CD4-positive, alpha-beta T cell treated with Interleukin-17A for 4 hours (primary cell): ENCODE data around the gene PRR16.

ENCODE experiments used
- DNase-seq: peaks from one replicate; pipeline ENCODE4 v3.0.0-alpha.2; 2020; ENCODE audit warnings: mixed read lengths

Gene PRR16

DNA sequence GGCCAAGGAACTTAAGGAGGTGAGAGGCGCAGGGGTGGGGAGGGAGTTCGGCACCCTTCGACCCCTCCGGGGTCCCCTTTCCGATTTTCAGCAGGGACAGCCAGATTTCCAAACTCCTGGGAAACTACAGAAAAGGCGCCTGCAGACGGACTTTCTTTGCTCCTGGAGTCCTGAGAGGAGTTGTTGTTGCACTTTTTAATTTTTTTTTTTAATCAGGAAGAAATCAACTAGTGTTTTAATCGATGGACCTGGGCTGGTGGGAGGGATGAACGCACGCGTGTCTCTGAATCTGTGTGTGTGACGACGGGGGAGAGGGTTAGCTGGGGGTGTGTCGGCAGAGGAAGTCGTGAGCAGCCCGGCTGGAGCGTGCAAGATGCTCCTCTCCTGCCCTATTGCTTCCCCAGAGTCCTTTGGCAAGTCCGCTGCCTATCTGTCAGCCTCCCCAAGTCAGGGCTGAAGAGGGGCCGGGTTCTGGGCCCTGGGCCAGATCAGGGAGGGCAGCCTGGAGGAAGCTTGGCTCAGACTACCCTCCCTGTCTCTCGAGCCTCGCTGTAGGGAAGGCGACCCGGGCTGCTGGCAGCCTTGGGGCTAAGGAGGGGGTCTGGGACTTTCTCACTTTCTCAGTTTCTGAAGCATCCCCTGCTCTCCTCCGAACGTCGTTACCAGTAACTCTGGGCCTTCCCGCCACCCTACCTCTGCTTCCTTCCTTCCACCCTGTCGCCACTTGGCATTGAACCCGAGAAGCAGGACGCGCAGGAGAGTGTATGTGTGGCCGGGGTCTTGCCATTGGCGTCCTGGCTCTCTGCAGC, 731 bp downstream of the PRR16 start:
- DNase-seq, result no peak

DNA sequence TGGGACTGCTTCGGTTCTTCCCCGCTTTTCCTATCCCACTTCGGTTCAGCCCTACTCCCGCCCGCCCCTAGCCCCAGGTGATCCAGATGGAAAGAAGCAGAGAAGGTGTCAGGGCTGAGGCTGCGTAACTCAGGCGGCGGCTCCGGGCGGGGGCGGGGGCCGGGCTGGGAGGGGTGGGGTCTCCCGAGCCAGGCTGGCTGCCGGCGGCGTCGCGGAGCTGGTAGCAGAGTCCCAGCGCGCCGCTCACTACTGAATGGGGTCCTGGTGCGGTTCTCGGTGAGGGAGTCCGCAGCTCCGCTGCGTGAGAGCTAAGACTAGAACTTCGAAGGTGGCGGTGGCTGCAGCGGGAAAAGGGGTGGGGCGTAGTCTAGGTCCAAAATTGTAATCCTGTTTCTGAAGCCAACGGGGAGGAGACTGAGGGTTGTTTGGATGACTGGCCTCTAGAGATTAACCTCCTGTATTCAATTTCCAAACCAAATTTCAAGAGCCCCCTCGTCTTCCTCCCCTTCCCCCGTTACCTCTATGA, 1.4 kb downstream of the PRR16 start:
- DNase-seq, result no peak

DNA sequence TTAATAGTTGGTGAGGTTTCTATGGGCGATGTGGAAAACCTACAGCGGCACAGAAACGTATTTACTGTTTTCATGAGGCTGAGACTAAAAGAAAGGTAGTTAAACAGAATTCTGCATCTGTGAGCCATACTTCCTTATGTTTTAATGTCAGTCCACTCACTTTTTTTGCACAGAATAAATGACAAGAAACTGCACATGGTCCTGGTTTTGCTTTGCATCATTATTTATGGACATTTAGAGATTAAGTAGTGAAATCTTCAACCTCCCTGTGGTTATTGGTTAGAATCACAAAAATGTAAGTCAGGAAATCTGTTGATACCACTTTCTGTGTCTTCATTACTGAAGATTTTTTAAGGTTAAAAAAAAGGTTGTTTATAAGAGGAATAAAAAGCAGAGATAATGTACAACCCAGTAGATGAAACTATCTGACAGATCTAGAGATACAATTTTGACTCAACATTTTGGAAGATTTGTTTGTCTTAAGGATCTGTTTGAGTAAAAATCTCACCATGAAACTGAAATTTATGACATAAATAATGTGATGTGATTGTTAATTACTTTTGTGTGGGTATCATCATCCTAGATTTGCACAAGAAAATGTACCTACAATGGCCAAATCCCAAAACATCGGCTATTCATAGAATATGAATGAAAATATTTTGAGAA, 2.4 kb downstream of the PRR16 start:
- DNase-seq, result no peak

DNA sequence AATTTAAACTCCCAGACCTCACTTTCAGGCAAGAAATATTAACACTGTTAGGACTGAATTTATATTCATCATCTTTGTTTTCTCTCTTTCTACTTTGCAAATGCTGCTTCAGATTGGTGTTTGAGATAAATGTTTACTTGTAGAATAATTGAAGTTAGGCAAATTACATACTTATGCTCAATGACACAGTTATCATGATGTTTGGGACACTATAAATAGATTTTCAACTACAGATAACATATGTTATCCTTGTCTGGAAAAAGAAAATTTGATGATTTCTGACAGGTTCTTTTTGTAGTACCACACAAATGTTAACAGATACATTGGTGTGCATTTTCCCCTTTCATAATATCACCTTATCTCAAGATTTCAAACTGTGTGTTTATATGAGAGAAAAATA, 7.9 kb downstream of the PRR16 start:
- DNase-seq, result no peak

DNA sequence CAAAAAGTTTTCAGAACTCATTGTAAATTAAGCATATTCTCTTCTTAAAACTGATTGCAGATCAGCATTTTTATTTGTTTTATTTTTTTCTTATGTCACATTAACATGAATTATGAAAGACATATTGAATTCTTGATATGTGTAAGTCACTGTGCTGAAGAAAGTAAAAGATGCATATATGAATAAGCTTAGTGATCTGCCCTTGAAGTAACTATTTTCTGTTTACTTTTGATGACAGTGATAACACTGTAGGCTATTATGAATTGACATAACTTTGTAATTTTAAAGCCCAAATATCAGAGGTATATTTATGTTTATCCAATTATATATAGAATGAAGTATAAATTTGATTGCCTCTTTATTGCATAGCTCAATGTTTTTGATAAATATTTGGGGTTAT, 8.8 kb downstream of the PRR16 start:
- DNase-seq, result no peak

DNA sequence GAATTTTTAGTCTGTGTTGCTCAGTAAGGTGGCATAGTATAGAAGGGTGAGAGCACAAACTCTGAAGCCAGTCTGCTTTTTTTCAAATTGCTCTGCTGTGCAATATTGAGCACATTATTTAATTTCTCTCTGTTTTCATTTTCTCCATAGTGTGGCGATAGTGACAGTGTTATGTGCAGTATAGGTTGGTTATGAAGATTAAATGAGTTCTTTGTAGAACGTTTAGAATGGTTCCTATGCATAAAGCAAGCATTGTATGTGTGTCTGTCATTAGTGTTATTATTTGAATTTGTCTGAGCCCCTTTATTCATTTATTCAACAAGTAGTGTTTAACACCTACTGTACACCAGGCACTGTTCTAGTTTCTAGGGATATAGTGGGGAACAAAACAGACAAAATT, 9.2 kb downstream of the PRR16 start:
- DNase-seq, result no peak

DNA sequence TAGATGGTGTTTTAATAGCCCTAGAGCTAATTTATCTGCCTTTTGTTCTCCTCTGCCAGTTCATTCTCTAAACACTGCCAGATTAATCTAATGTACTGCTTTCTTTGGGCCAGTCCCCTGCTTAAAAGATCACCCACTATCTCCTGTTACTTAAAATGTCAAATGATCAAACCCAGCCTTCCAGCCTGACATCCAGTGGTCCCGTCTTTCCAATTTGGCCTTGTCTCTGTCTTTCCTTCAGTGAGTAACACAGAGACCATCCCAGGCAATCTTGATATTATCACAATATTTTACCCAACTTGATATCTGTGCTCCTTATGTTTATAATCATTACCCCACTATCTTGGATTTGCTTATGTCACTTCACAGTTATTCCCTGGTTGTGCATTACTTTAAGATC, 12.0 kb downstream of the PRR16 start:
- no peak for DNase-seq

DNA sequence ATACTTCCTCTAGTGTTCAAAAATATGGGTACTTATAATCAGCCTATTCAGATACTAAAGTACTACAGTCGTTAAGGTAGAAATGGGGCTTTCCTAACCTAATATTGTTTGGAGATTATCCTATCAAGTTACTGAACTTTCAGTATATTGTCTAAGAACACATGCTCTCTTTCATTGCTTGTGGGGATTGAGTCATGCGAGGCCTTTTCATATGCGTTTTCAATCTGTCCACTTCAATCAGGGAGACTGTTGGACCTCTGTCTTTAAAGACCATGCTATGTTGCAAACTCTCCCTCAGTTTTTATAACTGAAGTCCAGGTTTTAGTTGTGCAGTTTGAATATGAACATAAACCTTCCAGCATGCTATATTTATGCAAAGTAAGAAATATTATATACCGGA, 15.0 kb downstream of the PRR16 start:
- DNase-seq, result no peak

DNA sequence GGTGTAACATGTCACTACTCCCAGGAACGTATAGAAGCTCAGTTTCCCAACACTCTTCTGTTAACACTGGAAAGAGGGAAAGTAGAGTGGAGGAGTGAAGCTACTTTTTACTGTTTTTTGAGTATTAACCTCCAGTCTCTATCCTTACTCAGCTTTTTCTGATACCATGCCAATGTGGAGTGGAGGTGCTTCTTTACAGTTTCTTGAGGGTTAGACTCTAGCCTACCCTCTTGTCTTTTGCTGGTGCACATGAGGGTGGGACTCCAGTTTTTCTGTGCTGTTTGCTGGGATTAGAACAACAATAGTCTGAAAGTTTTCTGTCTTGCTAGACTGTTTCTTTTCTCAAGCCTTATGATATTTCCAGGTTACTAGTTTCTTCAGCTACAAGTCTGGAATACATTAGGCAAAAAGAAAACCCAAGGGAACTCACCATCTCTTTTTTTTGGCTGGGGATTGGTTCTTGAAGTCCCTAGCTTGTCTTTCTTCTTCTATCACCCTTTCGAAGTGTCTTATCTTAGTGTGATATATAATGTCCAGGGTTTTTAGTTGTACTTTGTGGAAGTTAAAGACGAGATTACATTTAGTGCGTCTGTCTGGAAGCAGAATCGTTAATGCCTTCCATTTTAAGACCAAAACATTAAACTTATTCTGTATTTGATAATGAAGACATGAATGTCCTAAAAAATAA, 35.9 kb downstream of the PRR16 start:
- no peak for DNase-seq

DNA sequence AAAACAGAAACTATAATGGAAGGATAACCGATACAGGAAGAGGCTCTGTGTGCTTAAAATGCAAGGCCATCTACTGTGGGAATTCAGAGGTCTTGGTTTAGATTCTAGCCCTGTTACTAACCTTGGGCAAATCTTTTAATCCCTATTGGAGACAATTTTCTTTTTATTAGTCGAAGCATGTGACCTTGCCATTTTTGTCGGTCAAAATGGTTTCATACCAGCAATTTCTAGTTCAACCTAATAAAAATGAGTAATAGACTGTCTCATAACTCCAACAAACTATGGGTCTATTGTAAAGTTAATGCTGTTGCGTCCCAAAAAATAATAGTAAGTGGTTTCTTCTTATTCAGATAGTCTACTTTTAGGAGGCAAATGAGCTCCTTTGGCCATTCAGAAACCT, 38.4 kb downstream of the PRR16 start:
- no peak for DNase-seq

DNA sequence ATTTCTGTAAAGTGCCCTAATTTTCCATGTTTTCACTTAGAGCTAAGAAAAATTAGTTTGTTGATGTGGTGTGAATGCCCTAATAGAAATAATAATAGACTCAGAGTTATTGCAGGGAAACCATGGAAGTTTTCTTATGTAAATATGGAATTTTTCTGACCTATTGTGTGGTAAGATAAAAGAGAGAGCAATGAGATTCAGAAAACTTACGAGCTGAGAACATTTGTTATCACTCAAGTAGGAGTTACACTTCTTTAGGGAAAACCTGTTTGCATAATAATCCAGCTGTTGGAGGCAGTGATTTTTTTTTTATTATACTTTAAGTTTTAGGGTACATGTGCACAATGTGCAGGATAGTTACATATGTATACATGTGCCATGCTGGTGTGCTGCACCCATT, 39.2 kb downstream of the PRR16 start:
- no peak for DNase-seq

DNA sequence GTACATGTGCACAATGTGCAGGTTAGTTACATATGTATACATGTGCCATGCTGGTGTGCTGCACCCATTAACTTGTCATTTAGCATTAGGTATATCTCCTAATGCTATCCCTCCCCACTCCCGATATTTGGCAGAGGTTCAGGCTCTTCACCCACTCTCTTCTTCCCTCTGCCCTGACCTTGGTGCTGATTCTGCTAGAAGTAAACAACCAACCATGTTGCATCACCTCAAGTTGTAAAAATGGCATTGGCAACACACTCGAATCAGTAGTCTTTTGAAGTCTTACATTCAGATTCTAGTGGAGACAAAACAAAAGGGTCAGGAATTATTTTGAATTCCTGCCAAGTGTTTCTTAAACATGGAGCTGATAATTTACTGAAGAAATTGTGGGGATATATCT, 40.0 kb downstream of the PRR16 start:
- DNase-seq, result no peak

DNA sequence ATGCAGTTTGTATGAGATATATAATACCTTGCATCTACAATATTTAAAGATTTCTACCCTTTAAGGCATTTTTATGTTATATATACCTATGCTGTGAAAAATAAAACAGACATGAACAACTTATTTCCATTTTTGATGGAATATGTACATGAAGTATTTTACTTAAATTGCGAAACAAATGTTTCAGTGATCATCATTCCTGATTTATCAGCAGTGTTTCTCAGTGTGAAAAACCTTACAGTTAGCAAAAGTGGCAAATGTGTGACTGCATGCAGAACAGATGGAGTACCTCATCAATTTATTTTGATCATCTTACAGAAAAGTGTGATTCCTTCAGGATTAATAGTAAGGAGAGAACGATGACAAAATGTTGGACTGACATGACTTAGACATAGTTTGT, 43.1 kb downstream of the PRR16 start:
- no peak for DNase-seq

DNA sequence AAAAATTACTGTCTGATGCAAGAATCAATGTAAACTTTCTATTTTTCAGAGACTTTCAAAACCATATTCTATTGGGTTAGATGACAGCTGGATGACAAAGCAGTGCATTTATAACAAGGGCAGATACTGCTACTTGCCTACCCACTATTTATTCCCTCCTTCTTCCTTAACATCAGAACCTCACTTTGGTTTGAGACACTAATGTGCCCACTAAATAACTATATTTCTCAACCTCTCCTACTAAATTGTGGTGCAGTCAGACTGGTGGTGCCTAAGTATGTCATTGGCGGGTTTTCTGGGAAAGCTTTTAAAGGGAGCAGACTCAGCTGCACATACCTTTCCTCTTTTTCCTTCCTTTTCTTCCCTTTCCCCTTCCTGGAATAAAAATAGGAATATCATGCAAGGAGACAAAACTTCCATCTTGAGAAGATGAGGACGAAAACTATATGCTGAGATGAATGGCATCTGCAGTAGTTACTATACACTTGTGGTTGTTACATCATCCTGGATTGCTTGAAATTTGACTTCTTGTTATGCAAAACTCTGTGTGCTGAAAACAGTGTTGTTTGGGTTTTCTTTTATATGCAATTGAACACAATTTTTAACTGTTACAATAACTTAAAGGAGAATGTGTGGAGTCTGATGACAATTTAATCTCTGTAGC, 43.8 kb downstream of the PRR16 start:
- DNase-seq, result no peak

DNA sequence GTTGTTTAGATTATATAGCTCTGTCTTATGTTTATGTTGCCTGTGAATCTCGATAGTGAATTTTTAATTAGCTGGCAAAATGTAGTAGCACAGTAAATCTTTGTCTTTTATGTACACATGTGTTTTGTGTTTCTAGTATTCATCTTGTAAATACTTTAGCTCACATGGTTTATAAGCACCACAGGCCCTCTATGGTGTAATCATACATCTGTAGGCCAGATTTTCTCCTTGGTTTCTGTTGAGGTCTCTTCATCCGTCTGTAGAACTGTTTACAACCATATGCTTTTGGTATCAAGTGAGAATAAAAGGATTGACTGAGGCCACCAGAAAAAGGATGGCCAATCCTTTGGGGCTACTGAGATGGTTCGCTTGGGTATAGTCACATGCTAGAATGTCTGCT, 45.0 kb downstream of the PRR16 start:
- no peak for DNase-seq

DNA sequence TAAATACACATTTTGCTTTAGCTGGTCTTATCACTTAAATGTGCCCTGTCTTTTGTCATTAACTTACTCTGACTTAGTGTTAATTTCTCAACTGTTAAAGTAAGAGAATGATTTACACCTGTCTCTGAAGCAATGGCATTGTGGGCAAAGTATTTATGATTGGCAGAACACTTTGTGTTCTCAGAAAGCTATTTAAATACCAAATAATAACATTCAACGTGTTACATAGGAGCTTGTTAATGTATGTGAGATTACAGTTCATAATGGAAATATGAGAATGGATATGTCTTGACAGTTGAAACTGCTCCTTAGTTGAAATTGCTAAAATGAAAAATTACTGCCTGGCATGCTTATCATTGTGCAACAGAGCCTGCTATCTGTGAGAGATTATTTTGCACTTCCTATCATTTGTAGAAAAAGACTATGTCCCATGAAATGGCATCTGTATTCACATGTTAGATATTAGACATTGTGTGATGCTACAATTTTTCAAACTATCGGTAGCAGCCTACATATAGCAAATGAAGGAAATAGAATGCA, 46.1 kb downstream of the PRR16 start:
- no peak for DNase-seq

DNA sequence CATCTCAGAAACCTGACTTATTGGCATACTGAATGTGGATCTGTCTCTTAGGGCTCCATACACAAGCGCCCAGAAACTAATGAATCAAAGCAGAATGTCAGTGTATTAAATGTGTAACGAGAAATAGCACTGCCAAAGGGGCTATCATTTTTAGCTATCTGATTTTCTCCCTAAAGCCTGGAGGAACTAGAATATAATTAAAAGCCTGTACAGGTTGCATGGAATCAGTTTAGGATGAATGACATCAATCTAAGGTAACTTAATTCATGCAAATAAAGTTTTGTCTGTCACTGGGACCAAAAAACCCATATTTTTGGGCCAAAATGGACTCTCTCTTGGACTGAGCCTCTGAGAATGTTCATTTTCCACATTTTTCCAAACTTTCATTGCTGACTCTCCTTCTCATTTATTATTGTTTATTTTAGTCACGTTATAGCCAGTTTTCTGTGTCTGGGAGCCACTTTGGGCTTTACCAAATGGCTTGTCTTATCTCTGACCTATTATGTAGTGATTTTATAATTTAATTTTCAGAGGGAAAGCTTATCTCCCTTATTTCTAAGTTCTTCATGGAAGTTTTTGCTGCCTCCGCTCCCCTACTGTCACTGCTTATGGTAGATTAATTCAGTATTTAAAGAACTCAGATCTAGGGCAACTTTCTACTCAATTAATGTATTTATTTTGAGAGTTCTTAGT, 47.0 kb downstream of the PRR16 start:
- no peak for DNase-seq

DNA sequence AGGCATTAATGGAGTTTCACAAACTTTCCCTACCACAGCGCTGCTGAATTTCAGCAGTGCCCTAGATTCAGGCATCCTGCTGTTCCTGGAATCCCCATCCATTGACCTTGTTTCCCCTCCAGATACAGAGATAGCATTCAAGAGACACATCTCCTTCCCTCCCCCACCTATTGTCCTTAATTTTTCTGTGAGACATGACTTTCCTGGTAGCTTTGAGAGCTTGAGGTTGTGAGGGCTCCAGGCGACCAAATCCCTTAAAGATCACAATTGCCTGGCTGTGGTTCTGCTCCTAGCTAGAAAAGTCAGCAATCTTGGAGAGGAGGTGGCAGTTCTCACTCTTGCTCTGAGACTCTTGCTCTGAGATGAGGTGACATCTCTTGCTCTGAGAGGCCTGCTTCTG, 48.0 kb downstream of the PRR16 start:
- DNase-seq, result no peak

DNA sequence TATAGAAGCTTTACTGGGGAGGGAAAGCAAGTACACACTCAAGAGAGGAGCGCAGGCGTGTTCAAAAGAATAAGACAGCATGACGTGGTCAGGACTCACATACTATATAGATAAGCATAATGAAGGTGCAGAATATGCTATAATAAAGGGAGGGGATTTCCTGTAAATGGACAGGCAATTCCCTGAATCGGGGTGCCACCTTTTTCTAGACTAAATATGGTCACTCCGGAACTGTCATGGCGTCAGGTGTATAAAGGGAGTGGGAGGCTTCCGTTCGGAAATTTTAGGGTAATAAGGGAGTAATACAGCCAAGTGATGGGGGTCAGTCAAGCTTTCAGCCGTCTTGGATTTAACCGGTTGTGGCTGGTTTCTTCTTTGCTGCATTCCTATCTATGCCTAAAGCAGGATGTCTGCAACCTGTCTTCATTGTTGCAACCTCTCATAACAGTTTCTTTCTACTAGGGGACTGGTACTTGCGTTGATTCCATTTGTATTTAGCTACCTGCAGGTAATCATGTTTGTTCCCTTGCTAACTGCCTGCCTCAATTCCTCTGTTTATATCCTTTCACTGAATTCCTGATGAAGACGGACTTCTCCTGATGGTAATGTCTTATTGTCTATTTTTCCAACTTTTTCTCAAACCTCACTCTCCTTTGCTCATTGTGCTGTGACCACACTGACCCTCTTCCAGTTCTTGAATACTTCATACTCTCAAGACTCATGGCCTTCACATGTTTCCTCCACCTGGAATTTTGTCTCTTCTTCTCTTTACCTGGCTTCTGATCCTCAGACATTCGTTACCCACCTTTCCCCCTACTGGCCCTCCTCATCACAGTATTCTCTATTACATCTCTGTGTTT, 48.9 kb downstream of the PRR16 start:
- no peak for DNase-seq

DNA sequence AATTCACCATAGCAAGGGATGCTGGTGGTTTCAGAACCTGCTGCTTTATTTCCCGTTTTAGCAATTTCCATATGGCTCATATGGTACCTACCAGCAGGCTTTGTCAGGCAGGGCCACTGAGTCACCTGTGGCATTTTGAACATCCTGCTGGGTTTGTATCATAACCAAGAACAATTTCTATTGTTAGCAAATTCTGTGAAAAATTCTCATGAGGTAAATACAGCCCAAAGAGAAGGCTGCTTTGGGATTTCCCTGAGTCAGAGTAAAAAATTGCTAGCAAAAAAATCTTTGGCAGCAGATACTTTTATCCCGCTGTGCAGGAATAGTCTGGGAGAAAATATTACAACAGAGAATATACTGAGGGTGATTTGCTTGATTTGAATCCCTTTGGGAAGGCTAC, 52.7 kb downstream of the PRR16 start:
- no peak for DNase-seq

DNA sequence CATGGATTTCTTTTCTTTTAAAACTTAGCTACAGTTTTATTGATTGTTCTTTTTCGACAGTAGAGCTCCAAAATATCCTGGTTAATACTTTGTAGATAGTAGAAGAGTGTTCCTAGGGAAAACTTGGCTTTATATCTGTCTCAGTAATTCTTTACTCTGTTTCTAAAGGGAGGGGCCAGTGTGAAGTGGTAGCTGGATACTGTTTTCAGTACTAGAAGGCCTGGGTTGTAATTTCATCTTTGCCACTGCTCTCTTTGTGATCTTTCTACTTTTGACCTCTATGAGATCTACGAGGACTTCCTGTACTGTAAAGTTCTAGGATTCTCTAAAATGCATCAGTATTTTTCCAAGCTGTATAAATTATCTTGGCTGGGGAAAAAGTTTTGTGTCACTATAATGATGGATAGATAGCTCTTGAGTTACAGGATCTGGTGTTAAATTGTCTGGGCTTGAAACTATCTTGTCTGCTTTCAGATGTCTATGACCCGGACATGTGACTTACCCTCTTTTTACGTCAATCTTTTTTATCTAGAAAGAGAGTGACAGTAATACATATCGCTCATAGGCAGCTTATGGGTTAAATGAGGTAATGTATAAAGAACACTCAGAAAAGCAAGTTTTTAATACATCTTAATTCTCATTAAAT, 53.6 kb downstream of the PRR16 start:
- no peak for DNase-seq
